Measurements from ENCODE around the gene TBC1D8.

- TF ChIP-seq YY1 (IDR thresholded peaks at IDR 0.05; ENCODE audit: insufficient read depth, insufficient read length) (no peak), ZNF274 (IDR thresholded peaks at IDR 0.05; ENCODE audit: low read depth, low read length) (no peak), SUZ12 (IDR thresholded peaks at IDR 0.05; ENCODE audit: extremely low read depth, insufficient read depth, insufficient read length) (no peak)
Observed at GRCh38 chr2:101179982-101180381, 28.8 kb upstream of the TBC1D8 start.

Measured in NT2/D1 (cell line).